ENCODE measurements around the gene DDX17.

GRCh38 chr22:38456272-38456835 is 49.8 kb downstream of the DDX17 start:
- TF ChIP-seq, protein P1, sequence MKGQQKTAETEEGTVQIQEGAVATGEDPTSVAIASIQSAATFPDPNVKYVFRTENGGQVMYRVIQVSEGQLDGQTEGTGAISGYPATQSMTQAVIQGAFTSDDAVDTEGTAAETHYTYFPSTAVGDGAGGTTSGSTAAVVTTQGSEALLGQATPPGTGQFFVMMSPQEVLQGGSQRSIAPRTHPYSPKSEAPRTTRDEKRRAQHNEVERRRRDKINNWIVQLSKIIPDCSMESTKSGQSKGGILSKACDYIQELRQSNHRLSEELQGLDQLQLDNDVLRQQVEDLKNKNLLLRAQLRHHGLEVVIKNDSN (CRISPR knock-in tag; IDR thresholded peaks at IDR 0.05) = no peak
- no peak for TF ChIP-seq CREM (CRISPR knock-in tag; IDR thresholded peaks at IDR 0.05)

Data from WTC11 (cell line).